22Rv1 (cell line): Measurements from ENCODE around the gene CEP126.
"Not testable (repeated sequence)": the region's sequence is repeated elsewhere in the genome, so short reads cannot be mapped to it uniquely, and the experiment has no call there.

ENCODE experiments used
- H3K27ac ChIP-seq: fragments of 450-650 bp; 2 replicates; pipeline ENCODE4 v1.5.1; 2017
- CTCF ChIP-seq: fragments of 450-650 bp; IDR thresholded peaks from 2 replicates; pipeline ENCODE4 v1.5.1; 2017; ENCODE audit warnings: mild to moderate bottlenecking
- ZFX ChIP-seq: fragments of 450-650 bp; IDR thresholded peaks from 2 replicates; pipeline ENCODE4 v1.6.1; 2017; ENCODE audit warnings: antibody characterized with exemption, borderline replicate concordance

The CEP126 gene

DNA sequence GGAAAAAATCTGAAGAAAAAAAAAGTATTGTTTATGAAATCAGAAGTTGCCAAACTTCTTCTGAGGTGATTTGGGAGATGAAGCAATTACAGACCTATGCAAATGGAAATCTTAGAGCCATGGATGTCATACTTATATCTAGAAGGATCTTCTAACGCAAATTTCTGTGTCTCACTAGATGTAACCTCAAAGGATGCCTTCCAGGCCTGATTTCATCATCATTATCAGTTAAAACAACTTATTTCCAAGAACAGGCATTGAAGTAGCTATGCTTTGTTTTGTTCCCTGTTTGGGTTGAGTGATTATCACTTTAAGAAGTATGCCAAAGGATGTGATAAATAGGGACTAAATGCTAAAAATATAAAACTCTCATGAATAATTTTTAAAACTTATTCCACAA, 45.4 kb downstream of the CEP126 start:
- H3K27ac ChIP-seq = no peak overlapping the region
- TF ChIP-seq CTCF = no peak
- no peak for TF ChIP-seq ZFX

GRCh38 chr11:101964200-101964599, 49.4 kb downstream of the CEP126 start:
- H3K27ac ChIP-seq = not testable (repeated sequence)

DNA sequence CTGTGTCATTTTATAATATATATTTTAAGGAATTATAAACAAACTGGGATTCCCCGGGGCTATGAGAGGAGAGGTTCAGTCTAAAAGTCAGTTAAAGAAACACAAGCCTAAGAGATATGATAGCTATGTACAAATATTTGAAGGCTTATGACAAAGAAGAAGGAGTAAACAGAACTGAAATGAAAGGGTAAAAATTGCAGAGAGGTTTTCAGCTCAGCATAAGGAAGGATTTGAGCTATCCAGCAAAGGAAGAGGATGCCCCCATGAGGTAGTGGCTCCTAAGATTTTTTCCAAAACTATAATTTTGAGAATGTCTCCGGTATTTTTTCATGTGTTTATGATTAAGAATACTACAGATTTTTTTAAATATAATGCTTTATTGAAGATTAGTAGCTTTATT, 59.4 kb downstream of the CEP126 start:
- TF ChIP-seq CTCF (peak; percentile 56), ZFX (no peak)
- H3K27ac ChIP-seq = peak overlapping the region; percentile 55

DNA sequence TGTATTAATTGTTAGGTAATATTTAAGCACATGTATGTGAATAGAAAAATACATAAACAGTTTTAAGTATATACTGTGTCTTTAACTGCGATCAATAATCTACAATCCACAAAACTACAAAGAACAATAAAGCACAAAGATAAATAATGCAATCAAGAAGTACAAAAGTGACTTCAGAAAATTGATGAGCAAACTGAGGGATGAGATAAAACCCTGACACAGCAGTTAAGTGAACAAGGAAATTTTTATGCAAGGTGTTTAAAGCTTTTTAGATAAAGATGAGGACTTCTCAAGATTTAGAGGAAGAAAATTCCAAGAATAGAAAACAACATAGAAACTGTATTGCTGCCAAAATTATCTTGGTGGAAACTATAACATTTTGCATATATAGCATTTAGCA, 60.0 kb downstream of the CEP126 start:
- TF ChIP-seq ZFX (no peak), CTCF (no peak)
- peak overlapping the region; percentile 55 for H3K27ac ChIP-seq

DNA sequence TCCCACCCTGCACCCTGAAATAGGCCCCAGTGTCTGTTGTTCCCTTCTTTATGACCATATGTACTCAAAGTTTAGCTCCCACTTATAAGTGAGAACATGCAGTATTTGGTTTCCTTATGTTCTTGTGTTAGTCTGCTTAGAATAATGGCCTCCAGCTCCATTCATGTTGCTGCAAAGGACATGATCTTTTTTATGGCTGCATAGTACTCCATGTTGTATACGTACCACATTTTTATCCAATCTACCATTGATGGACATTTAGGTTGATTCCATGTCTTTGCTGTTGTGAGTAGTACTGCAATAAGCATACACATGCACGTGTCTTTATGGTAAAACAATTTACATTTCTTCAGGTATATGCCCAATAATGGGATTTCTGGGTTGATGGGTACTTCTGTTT, 60.9 kb downstream of the CEP126 start:
- no peak for TF ChIP-seq ZFX
- no peak for TF ChIP-seq CTCF
- no peak overlapping the region for H3K27ac ChIP-seq

DNA sequence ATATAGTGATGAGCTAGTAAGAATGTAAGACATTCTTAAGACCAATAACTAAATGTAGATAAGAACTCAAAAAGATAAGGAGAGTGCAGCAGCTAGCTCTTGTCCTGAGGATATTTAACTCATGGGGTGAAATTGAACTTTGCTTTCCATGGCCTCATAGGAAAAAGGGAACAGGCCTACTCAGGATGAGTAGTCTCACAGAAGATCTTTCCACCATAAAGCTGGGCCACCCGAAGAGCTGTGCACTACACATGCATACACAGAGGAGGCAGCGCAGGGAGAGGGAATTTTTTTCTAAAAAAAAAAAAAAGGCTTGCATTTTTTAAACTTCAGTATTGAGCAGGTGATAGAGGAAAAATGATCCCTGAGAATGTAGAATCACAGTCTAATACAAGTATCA, 72.6 kb downstream of the CEP126 start:
- TF ChIP-seq ZFX (no peak), CTCF (no peak)
- H3K27ac ChIP-seq = no peak overlapping the region

GRCh38 chr11:101993172-101993571, 78.4 kb downstream of the CEP126 start:
- no peak for TF ChIP-seq CTCF
- no peak overlapping the region for H3K27ac ChIP-seq

GRCh38 chr11:101994052-101994469, 79.3 kb downstream of the CEP126 start:
- H3K27ac ChIP-seq = not testable (repeated sequence)

GRCh38 chr11:101996111-101996510, 81.3 kb downstream of the CEP126 start:
- no peak for TF ChIP-seq ZFX
- no peak for TF ChIP-seq CTCF
- H3K27ac ChIP-seq = no peak overlapping the region
